Measurements from ENCODE around the gene NFIB.

The NFIB gene

DNA sequence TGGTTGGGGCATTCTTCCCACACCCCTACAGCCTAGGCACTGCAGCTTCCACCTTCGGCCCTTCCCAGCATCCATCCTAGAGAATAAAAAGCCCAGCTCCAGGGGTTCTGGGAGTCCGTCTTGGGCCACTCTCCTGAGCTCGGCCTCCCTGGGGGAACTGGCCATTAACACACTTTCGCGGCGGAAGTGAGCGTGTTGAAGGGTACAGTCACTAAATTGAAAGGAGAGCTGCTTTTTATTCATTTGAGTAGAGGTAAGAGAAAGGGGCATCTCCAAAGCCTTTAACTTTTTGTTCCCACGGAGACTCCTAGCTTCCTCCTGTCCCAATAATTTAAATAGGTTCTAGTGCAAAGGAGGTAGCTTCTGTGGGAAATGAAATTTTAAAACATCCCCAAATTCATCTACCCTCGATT, 31.0 kb upstream of the NFIB start:
- peak; percentile 61 for DNase-seq

GRCh38 chr9:14344053-14344524, 30.1 kb upstream of the NFIB start:
- DNase-seq, result peak; percentile 59

GRCh38 chr9:14343261-14344031, 29.5 kb upstream of the NFIB start:
- no peak for DNase-seq

DNA sequence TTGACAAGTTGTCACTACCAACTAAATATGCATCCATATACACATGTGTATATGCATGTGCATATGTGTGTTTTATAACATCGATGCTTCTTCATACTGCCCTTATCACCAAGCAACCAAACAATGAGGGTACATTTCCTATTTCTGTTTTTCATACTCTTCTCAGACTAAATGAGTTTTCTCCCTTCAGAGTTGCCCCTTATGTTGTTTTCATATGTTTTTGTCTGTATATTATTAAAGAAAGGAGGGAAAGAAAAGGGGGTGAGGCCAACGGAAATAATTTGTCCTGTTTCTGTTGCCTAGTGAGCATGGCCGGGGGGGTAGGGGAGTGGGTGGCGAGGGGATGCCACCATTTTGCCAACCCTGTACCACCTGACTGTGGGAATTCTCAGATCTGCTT, 28.8 kb upstream of the NFIB start:
- no peak for DNase-seq

GRCh38 chr9:14341437-14342122, 27.6 kb upstream of the NFIB start:
- DNase-seq, result no peak

- no peak for DNase-seq
These were observed 27.1 kb upstream of the NFIB start for GRCh38 chr9:14340994-14341393.

GRCh38 chr9:14340219-14340873, 26.4 kb upstream of the NFIB start:
- no peak for DNase-seq

DNA sequence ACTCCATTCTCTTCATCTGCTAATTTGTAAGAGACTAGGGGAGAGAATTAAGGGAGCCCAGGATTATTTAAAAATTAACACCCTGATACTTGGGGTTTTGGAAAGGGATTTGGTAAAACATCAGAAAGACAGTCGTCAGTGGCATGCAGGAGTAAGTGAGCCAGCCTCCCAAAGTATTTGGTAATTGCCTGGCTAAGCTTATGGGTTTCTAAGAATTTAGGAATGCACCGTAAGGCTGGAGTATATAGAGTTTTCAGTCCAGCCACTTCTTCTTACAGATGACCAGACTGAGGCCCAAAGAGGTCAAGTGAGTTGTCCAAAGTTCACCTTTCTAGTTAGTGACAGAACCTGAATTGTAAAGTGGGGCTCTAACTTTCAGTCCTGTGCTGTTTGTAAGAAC, 25.8 kb upstream of the NFIB start:
- no peak for DNase-seq

DNA sequence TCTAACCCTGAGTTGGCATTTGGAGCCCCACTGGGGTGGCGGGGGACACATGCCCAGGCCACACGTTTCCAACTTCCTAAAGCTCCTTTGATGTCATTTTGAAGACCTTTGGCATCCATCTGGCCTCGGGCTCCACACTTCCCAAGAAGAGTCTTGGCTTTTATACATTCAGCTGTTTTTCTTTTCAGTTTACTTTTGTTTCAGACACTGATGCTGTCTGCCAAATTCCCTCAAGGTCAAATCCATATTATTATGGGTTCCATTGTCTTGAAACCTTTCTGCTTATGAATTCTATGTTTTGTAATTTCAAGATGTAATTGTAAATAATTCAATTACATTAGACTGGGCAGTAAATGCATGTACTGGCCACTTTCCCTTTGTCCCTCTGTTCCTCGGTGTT, 23.7 kb upstream of the NFIB start:
- no peak for DNase-seq

DNA sequence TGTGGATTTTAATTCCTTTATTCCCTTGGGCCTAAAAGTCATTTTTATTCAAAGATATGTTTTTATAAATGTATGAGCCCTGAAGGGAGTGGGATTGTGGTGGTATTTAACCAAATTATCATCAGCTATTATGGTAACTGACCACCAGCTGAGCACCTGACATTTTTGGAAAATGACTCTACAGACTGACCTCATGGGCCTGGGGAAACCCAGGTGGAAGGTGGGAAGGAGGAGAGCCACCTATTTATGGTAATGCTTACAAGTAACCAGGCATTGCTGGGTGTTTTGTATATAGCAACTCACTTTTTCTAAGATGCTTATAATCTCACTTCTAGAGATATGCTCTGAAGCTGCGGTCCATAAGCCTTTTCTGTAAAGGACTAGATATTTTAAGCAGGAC, 22.3 kb upstream of the NFIB start:
- no peak for DNase-seq

- no peak for DNase-seq
These were observed 17.2 kb upstream of the NFIB start for GRCh38 chr9:14331120-14331519.

DNA sequence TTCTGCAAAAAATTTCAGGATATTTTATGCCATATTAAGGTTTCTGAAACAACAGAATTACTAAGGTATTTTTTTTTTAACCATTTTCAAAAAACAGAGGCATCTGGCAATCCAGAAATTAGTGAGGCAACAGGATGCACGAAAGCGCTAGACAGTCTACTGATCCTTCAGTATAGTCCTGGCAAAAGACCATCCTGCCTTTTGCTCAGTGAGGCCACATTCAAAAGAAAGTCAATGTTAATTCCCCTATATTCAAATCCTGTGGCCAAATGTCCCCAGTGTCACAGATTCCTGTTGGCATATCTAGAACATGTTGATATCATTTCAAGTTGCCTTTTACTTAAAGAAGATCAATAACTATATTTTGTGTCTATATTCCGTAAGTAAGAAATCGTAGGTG, 13.1 kb upstream of the NFIB start:
- no peak for DNase-seq

GRCh38 chr9:14326264-14326826, 12.4 kb upstream of the NFIB start:
- no peak for DNase-seq

- DNase-seq, result no peak
These were observed 11.2 kb upstream of the NFIB start for GRCh38 chr9:14325147-14325546.

DNA sequence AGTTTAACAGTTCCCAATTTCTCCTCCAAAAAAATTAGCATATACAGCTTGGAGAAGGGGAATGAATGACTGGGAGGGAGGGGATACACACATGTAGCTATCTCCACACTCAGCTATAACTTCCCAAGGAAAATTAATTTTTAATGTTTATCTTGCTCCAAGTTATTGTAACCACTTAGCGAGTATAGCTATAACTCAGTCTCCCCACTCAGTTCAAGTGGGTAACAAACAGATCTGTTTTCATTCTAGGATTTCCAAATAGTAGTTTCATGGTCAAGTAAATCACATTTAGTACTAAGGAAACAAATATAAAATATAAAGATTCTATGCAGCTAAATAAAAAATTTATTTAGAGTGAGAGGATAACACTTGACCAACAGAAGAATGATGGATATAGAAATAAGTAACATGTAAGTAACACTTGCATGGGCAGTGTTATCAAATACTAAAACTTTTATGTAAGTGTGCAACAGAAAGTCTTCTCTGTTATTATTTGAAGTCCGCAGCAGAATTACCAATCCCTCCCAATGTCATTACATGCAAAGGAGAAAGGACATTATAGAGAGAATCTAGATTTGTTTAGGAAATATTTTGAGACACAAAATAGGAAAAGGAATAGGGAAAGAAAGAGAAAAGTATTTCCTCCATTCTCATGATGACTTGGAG, 10.2 kb upstream of the NFIB start:
- DNase-seq, result no peak

DNA sequence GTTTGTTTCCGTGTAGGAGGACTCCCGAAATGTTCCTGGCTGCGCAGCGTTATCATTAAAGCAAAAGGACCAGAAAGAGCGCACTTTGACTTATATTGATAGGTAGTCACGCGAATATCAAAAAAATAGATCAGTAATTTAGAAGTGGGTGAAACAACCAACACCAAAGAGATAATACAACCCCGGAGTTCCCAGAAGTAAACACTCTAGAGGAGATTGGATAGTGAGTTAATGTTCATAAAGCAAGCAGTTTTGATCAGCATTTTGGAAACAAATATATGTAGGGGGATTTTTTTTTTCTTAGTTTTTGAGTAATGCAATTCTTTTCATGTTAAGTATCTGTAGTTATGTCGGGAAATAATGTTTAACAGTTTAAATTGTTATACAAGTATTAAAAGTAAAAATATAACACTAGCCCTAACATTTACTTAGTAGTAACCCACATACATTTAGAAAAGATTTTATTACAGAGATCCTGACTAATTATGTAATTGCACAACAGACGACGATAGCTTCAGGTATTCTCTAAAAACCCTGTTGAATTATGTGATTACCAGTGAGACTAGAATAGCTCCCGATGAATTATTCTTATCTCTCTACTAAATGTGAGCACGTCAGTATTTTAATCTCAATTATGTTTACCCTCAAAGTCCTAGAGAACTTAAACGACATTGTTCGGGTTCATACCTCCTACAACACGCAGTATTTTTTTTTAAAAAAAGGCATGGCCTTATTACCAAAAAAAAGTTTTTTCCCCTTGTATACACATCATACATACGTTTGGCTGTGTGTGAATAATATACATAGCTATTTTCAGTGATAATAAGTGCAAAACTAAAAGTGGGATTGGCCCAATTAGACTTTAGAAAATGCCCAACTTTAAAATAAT, 9.4 kb upstream of the NFIB start:
- no peak for DNase-seq

- DNase-seq, result peak; percentile 97
These were observed 8.5 kb upstream of the NFIB start for GRCh38 chr9:14322211-14323082.

- DNase-seq, result no peak
These were observed 7.7 kb upstream of the NFIB start for GRCh38 chr9:14321517-14322130.

DNA sequence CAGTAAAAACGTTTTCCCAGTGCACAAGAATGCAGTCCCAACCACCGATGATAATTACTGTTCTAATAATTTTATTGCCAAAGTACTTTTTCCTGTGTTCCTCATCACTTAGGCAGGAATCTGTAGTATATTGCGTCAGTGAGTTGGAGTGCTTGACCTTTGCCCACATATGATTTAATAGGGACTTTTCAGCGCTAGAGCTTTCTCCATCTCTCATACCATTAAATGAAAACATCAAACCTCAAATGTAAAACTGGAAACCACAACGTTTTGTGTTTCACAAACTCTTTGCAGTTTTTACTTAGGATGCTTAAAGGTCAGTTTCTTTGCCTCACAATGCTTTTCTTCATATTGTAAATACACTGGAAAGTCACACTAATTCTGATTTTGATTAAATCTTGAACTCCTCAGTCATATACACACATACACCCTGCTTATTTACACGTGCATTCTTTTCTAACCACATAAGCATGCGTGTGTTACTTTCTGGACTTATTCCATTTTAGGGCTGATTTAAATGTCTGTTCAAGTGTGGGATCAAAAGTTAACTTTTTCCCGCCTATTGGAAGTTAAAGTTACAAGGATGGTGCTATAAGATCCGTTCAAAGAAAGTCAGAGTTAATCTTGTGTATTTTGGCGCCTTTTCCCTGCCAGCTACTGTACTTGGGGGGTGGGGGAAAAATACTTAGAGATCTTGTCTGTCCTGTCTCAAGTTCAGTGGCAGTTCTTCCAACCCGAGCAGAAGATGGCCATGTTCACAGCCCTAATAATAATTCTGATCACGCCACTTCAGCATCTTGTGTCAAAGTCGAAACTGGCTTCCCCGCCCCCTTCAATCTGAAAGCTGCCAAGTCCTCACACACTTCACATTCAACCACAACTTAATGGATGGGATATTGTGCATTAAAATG, 6.6 kb upstream of the NFIB start:
- DNase-seq, result no peak

All from retina (tissue), 1 donor.